ENCODE measurements around the gene RFPL4A. TPM values are rescaled to one million over a fixed set of nuclear protein-coding genes. Genes with fewer than 3 reads are reported as not detected.
"Not testable (repeated sequence)": the region's sequence is repeated elsewhere in the genome, so short reads cannot be mapped to it uniquely, and the experiment has no call there.

Gene RFPL4A
- total RNA-seq (2016; rRNA removed; fragmentation: Illumina TruSeq; extraction: Trizol), result not detected in 2 replicates
- total RNA-seq (2016; cell fraction: cytosol; rRNA removed; fragmentation: Illumina TruSeq; extraction: Trizol; ENCODE audit: low read depth), result not detected in 2 replicates
- not detected in 2 replicates for total RNA-seq (2016; cell fraction: insoluble cytoplasmic fraction; rRNA removed; fragmentation: Illumina TruSeq; extraction: Trizol)
- not detected in 2 replicates for total RNA-seq (2016; cell fraction: membrane; rRNA removed; fragmentation: Illumina TruSeq; extraction: Trizol)
- not detected in 2 replicates for total RNA-seq (2016; cell fraction: nucleus; rRNA removed; fragmentation: Illumina TruSeq; extraction: Trizol)
- 0.13 TPM in 1 of 2 replicates, not detected in the other for polyA plus RNA-seq (2011; rRNA removed)
- polyA plus RNA-seq (2011; cell fraction: cytosol; rRNA removed), result 0.13 and 0.33 TPM in 2 replicates
- polyA plus RNA-seq (2011; cell fraction: nucleus; rRNA removed), result 0.23 TPM in 1 of 2 replicates, not detected in the other
- not detected in 2 replicates for polyA plus RNA-seq (2012)
- polyA plus RNA-seq (2016; cell fraction: cytosol; fragmentation: Illumina TruSeq; extraction: Trizol; ENCODE audit: low read depth), result not detected in 2 replicates
- polyA plus RNA-seq (2016; cell fraction: insoluble cytoplasmic fraction; fragmentation: Illumina TruSeq; extraction: Trizol; ENCODE audit: low read depth), result not detected in 2 replicates
- polyA plus RNA-seq (2016; cell fraction: membrane; fragmentation: Illumina TruSeq; extraction: Trizol; ENCODE audit: low read depth), result not detected in 2 replicates
- polyA plus RNA-seq (2016; cell fraction: nucleus; fragmentation: Illumina TruSeq; extraction: Trizol; ENCODE audit: insufficient read depth, low read depth), result not detected in 2 replicates
- polyA minus RNA-seq (2011; rRNA and poly(A)+ RNA removed; ENCODE audit: low replicate concordance), result not detected in 2 replicates
- polyA minus RNA-seq (2011; cell fraction: cytosol; rRNA and poly(A)+ RNA removed), result not detected in 2 replicates
- not detected in 2 replicates for polyA minus RNA-seq (2011; cell fraction: nucleus; rRNA and poly(A)+ RNA removed)
- Bru-seq, nascent RNA, result not detected
- percentile 19 among the genes with signal in this experiment for BruChase-seq, experiment 1, labeled RNA remaining after a 6-hour chase
- percentile 21 among the genes with signal in this experiment for BruChase-seq, experiment 2, labeled RNA remaining after a 2-hour chase
- long read RNA-seq, experiment 1, result 0 reads
- long read RNA-seq, experiment 2, result 0 reads

- BruUV-seq (replicated peaks); H3K4me2 ChIP-seq (ENCODE audit: low read depth, low read length); H3K4me1 ChIP-seq (ENCODE audit: insufficient read depth, low read length); H3K79me2 ChIP-seq (ENCODE audit: insufficient read depth, low read length); H3K9me3 ChIP-seq (ENCODE audit: low read length); POLR2A ChIA-PET; CTCF ChIA-PET (ENCODE audit: low intra/inter-chr PET ratio, low total read pairs); intact Hi-C loops (cut with micrococcal nuclease; ENCODE audit: unreplicated experiment); H4K20me1 ChIP-seq (ENCODE audit: insufficient read depth, low read length); in situ Hi-C loops (cut with HindIII; ENCODE audit: extremely low pct_ligation_motif_present, low pct_unique_long_range_greater_than_20kb); H2AFZ ChIP-seq (ENCODE audit: low read length); H3K27ac ChIP-seq (ENCODE audit: extremely low read length, insufficient read depth, low read length); DNase-seq (ENCODE audit: low spot score); ATAC-seq; FAIRE-seq; H3K4me3 ChIP-seq (replicated peaks in 1 of 3; ENCODE audit: insufficient read depth in 1 of 3, low read depth in 2 of 3, low read length in 3 of 3); H3K36me3 ChIP-seq (replicated peaks in 1 of 2; ENCODE audit: control insufficient read depth in 1 of 2, insufficient read depth in 2 of 2, low read length in 2 of 2); H3K9ac ChIP-seq (ENCODE audit: insufficient read depth, low read depth, low read length): not testable (repeated sequence)
- 25% methylated on average over 3 of the region's 3 CpGs for WGBS (ENCODE audit: low lambda C conversion rate)
- peaks cover 0 to 22% of the 10 kb centered on the region in 2 experiments; a peak in 3 of 5 replicates for H3K27me3 ChIP-seq (ENCODE audit: control insufficient read depth in 1 of 2, insufficient read depth in 2 of 2, low read length in 2 of 2)
Observed at GRCh38 chr19:55758797-55759196, at the start of gene RFPL4A. Gene RFPL4A (plus strand): TSS chr19:55759097. CDS start chr19:55761801, 2,704 bp downstream.

GRCh38 chr19:55711719-55712118 lies 47.2 kb upstream of the RFPL4A start:
- FAIRE-seq, result no peak
- H3K36me3 ChIP-seq (replicated peaks in 1 of 2; ENCODE audit: control insufficient read depth in 1 of 2, insufficient read depth in 2 of 2, low read length in 2 of 2), result no peaks in the 10 kb centered on the region
- H3K4me3 ChIP-seq (replicated peaks in 1 of 3; ENCODE audit: insufficient read depth in 1 of 3, low read depth in 2 of 3, low read length in 3 of 3), result no peak overlapping the region
- H4K20me1 ChIP-seq (ENCODE audit: insufficient read depth, low read length), result no peaks in the 10 kb centered on the region
- intact Hi-C loops (cut with micrococcal nuclease; ENCODE audit: unreplicated experiment), result no loop called here
- H3K79me2 ChIP-seq (ENCODE audit: insufficient read depth, low read length), result no peaks in the 10 kb centered on the region
- H3K27me3 ChIP-seq (ENCODE audit: control insufficient read depth in 1 of 2, insufficient read depth in 2 of 2, low read length in 2 of 2), result no peaks in the 10 kb centered on the region
- no peak overlapping the region for H3K27ac ChIP-seq (ENCODE audit: extremely low read length, insufficient read depth, low read length)
- no peaks in the 10 kb centered on the region for H3K9me3 ChIP-seq (ENCODE audit: low read length)
- no peak overlapping the region for H3K4me2 ChIP-seq (ENCODE audit: low read depth, low read length)
- H2AFZ ChIP-seq (ENCODE audit: low read length), result no peak overlapping the region
- POLR2A ChIA-PET, result no interaction called here
- peak; percentile 46 for ATAC-seq
- BruUV-seq (replicated peaks), result no TSS peak
- no peaks in the 10 kb centered on the region for H3K4me1 ChIP-seq (ENCODE audit: insufficient read depth, low read length)
- DNase-seq (ENCODE audit: low spot score), result no peak
- no peak overlapping the region for H3K9ac ChIP-seq (ENCODE audit: insufficient read depth, low read depth, low read length)
- WGBS (ENCODE audit: low lambda C conversion rate), result 78% methylated on average over 15 of the region's 18 CpGs
- CTCF ChIA-PET (ENCODE audit: low intra/inter-chr PET ratio, low total read pairs), result no interaction called here
- in situ Hi-C loops (cut with HindIII; ENCODE audit: extremely low pct_ligation_motif_present, low pct_unique_long_range_greater_than_20kb), result no loop called here
- TF ChIP-seq BCL6 (CRISPR knock-in tag; IDR thresholded peaks at IDR 0.05) (no peak), ZMYM4 (CRISPR knock-in tag; IDR thresholded peaks at IDR 0.05) (no peak), MIER3 (CRISPR knock-in tag; IDR thresholded peaks at IDR 0.05; ENCODE audit: borderline replicate concordance) (no peak), TCF7L2 (IDR thresholded peaks at IDR 0.05; ENCODE audit: low read depth, low read length) (no peak), REXO4 (CRISPR knock-in tag; IDR thresholded peaks at IDR 0.05; ENCODE audit: borderline replicate concordance) (no peak), FOXO4 (CRISPR knock-in tag; conservative IDR thresholded peaks at IDR 0.05) (no peak), BCL3 (CRISPR knock-in tag; IDR thresholded peaks at IDR 0.05) (no peak)
